A673 (cell line): ENCODE measurements around the gene ABHD6.
"Not testable (repeated sequence)": the region's sequence is repeated elsewhere in the genome, so short reads cannot be mapped to it uniquely, and the experiment has no call there.

ENCODE experiments used
- CTCF ChIP-seq: fragments of 300-800, 200-600 bp; sonication (generic); conservative IDR thresholded peaks from 2 replicates; pipeline ENCODE4 v1.5.1; 2017; ENCODE audit warnings: low read depth, mild to moderate bottlenecking, antibody characterized with exemption, low read length, moderate library complexity, mixed read lengths
- EZH2 ChIP-seq: fragments of 200-600 bp; sonication (generic); IDR thresholded peaks from 2 replicates; pipeline ENCODE4 v1.6.1; 2017; ENCODE audit warnings: borderline replicate concordance, low read depth, mild to moderate bottlenecking, mixed read lengths, antibody characterized with exemption, low read length; ENCODE audit not compliant: poor library complexity, severe bottlenecking

- not testable (repeated sequence) for TF ChIP-seq CTCF, EZH2
These were observed 9.7 kb upstream of the ABHD6 start for GRCh38 chr3:58227933-58228332.
